ENCODE data around the gene NUAK1. TPM values are rescaled to one million over a fixed set of nuclear protein-coding genes. Genes with fewer than 3 reads are reported as not detected.

Gene NUAK1
- total RNA-seq, 1 experiment from 2014 or later = 10.1 TPM

GRCh38 chr12:106140223-106140986, 1.7 kb upstream of the NUAK1 start:
- Mint-ChIP-seq H3K4me1 (peaks cover 52 to 67% of the 10 kb centered on the region in 2 experiments), H3K36me3 (ENCODE audit: insufficient read depth in 1 of 3, low read depth in 3 of 3) (0 out of 7 replicates have a peak, but pooled peaks cover 0 to 3% (median 0%) of the 10 kb centered on the region in 3 experiments), H3K27ac (peak overlapping the region in 2 of 3 experiments; percentile 41 to 69; a peak in 4 of 7 replicates), H3K9me3 (no peaks in the 10 kb centered on the region), H3K4me3 (peak overlapping the region; percentile 79 to 82), H3K27me3 (ENCODE audit: low read depth) (peaks cover 13% of the 10 kb centered on the region)
- TF ChIP-seq, protein P1, sequence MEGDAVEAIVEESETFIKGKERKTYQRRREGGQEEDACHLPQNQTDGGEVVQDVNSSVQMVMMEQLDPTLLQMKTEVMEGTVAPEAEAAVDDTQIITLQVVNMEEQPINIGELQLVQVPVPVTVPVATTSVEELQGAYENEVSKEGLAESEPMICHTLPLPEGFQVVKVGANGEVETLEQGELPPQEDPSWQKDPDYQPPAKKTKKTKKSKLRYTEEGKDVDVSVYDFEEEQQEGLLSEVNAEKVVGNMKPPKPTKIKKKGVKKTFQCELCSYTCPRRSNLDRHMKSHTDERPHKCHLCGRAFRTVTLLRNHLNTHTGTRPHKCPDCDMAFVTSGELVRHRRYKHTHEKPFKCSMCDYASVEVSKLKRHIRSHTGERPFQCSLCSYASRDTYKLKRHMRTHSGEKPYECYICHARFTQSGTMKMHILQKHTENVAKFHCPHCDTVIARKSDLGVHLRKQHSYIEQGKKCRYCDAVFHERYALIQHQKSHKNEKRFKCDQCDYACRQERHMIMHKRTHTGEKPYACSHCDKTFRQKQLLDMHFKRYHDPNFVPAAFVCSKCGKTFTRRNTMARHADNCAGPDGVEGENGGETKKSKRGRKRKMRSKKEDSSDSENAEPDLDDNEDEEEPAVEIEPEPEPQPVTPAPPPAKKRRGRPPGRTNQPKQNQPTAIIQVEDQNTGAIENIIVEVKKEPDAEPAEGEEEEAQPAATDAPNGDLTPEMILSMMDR (conservative IDR thresholded peaks at IDR 0.05) = no peak
- H2AK5ac ChIP-seq (ENCODE audit: insufficient read length, low read length) = no peak overlapping the region
- H4K5ac ChIP-seq (ENCODE audit: insufficient read length, low read depth, low read length) = no peak overlapping the region
- peak overlapping the region; percentile 74 for H3K9ac ChIP-seq (ENCODE audit: extremely low read depth, insufficient read length, low read length)
- DNase-seq = no peak
- no peak overlapping the region for H2BK12ac ChIP-seq (ENCODE audit: insufficient read length, low read depth, low read length)
- peaks cover 7% of the 10 kb centered on the region; the same call in 1 of the 2 replicates for H3K79me2 ChIP-seq (ENCODE audit: insufficient read depth, low read length)
- H3K56ac ChIP-seq (ENCODE audit: insufficient read length, low read depth, low read length) = no peak overlapping the region
- H3K79me1 ChIP-seq (ENCODE audit: insufficient read depth, low read depth, low read length, poor library complexity, severe bottlenecking) = no peaks in the 10 kb centered on the region
- H3K18ac ChIP-seq (ENCODE audit: insufficient read length, low read depth, low read length) = peak overlapping the region; percentile 82
- H3T11ph ChIP-seq (ENCODE audit: low read length) = no peak overlapping the region
- H2BK120ac ChIP-seq (ENCODE audit: low read depth, low read length, poor library complexity, severe bottlenecking) = no peak overlapping the region
- no peak overlapping the region for H2BK15ac ChIP-seq (ENCODE audit: low read depth, low read length)
- H3K4ac ChIP-seq (ENCODE audit: low read depth, low read length) = no peak overlapping the region
- H3K23ac ChIP-seq (ENCODE audit: insufficient read length, low read depth, low read length) = no peak overlapping the region
- no peak overlapping the region for H2BK20ac ChIP-seq (ENCODE audit: low read depth, low read length, poor library complexity, severe bottlenecking)
- H2BK5ac ChIP-seq (ENCODE audit: insufficient read length, low read length) = no peak overlapping the region
- no peak overlapping the region for H4K91ac ChIP-seq (ENCODE audit: insufficient read length, low read depth, low read length)
- H3K27me3 ChIP-seq (ENCODE audit: insufficient read depth, low read length) = no peaks in the 10 kb centered on the region
- no CpG with 5 or more reads among the region's 15 CpGs for WGBS (ENCODE audit: extremely low coverage, insufficient read length, low lambda C conversion rate)
- H3K9me3 ChIP-seq (ENCODE audit: control insufficient read depth, low read depth, low read length) = no peaks in the 10 kb centered on the region
- H4K8ac ChIP-seq (replicated peaks; ENCODE audit: insufficient read length, low read depth, low read length) = no peak overlapping the region
- no peaks in the 10 kb centered on the region for H4K20me1 ChIP-seq (ENCODE audit: control insufficient read depth, insufficient read depth, insufficient read length)
- H2AFZ ChIP-seq (ENCODE audit: low read length) = no peak overlapping the region
- no peak overlapping the region for H3K27ac ChIP-seq (ENCODE audit: insufficient read length, low read depth, low read length)
- peak overlapping the region; percentile 55 for H3K4me2 ChIP-seq (ENCODE audit: insufficient read depth, insufficient read length, low read length)
- peaks cover 6% of the 10 kb centered on the region; the same call in 1 of the 2 replicates for H3K4me1 ChIP-seq (ENCODE audit: insufficient read depth, low read length)
- H3K23me2 ChIP-seq (ENCODE audit: insufficient read length, low read depth, low read length, poor library complexity, severe bottlenecking) = peaks cover 22% of the 10 kb centered on the region
- H3K14ac ChIP-seq (ENCODE audit: insufficient read depth, low read length) = no peak overlapping the region

Measured in H9 (cell line).